ENCODE data around the gene ACTN1.

DNA sequence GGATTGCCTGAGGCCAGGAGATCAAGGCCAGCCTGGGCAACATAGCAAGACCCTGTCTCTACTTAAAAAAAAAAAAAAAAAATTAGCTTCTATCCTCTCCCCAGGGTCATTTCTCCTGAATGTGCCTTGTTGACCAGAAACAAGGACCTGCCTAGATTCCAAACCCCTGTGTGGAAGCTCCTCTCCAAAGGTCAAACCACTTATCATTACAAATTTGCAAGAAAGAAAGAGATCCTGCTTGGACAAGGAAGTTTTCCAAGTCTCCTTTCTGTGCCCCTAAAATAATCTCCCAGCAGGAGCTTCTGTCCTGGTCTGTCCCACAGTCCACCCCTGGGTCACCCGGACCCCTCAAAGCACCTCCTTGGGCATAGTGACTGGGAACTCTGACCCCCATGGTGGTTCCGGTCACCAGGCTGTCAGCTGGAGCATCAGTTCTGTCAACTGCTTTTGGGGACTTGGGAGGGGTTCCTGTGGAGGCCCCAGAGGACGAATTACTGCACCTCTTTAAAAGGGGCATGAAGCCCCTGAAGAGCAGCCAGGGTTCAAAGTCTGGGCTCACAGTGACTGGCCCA is 38.4 kb downstream of the ACTN1 start:
- TF ChIP-seq, protein P1, sequence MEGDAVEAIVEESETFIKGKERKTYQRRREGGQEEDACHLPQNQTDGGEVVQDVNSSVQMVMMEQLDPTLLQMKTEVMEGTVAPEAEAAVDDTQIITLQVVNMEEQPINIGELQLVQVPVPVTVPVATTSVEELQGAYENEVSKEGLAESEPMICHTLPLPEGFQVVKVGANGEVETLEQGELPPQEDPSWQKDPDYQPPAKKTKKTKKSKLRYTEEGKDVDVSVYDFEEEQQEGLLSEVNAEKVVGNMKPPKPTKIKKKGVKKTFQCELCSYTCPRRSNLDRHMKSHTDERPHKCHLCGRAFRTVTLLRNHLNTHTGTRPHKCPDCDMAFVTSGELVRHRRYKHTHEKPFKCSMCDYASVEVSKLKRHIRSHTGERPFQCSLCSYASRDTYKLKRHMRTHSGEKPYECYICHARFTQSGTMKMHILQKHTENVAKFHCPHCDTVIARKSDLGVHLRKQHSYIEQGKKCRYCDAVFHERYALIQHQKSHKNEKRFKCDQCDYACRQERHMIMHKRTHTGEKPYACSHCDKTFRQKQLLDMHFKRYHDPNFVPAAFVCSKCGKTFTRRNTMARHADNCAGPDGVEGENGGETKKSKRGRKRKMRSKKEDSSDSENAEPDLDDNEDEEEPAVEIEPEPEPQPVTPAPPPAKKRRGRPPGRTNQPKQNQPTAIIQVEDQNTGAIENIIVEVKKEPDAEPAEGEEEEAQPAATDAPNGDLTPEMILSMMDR (IDR thresholded peaks at IDR 0.05): no peak
- TF ChIP-seq POLR2A (IDR thresholded peaks at IDR 0.05): no peak
- no peak for TF ChIP-seq POLR2AphosphoS5 (IDR thresholded peaks at IDR 0.05; ENCODE audit: insufficient read depth in 1 of 2, low read depth in 1 of 2)
